ENCODE measurements around the gene TFR2.
"Not testable (repeated sequence)": the region's sequence is repeated elsewhere in the genome, so short reads cannot be mapped to it uniquely, and the experiment has no call there.

TFR2 gene

GRCh38 chr7:100677308-100678267 is 36.2 kb upstream of the TFR2 start:
- no peak for DNase-seq

GRCh38 chr7:100676501-100677306 is 35.4 kb upstream of the TFR2 start:
- DNase-seq = no peak

- peak; percentile 44 to 95 (median 89) for DNase-seq
Measured at GRCh38 chr7:100675581-100676350, 34.4 kb upstream of the TFR2 start.

GRCh38 chr7:100675105-100675451 is 33.7 kb upstream of the TFR2 start:
- peak; percentile 32 to 84 (median 82) for DNase-seq

- DNase-seq = peak in 2 of 3 experiments; percentile 72 to 73
Measured at GRCh38 chr7:100674411-100675104, 33.2 kb upstream of the TFR2 start.

- peak; percentile 24 to 90 (median 81) for DNase-seq
Measured at GRCh38 chr7:100673942-100674410, 32.6 kb upstream of the TFR2 start.

GRCh38 chr7:100673302-100673941 is 32.1 kb upstream of the TFR2 start, which contains the start of gene GNB2:
TSS of gene GNB2 (plus strand) at chr7:100673740. CDS start at chr7:100676266, 2,526 bp downstream.
- DNase-seq = peak; percentile 100

GRCh38 chr7:100671353-100672327 is 30.3 kb upstream of the TFR2 start:
- no peak for DNase-seq

GRCh38 chr7:100670074-100670473 is 28.7 kb upstream of the TFR2 start:
- no peak for DNase-seq

- not testable (repeated sequence) for DNase-seq
Measured at GRCh38 chr7:100669106-100669505, 27.8 kb upstream of the TFR2 start.

GRCh38 chr7:100668069-100668449 is 26.7 kb upstream of the TFR2 start:
- no peak for DNase-seq

GRCh38 chr7:100667331-100668068 is 26.1 kb upstream of the TFR2 start:
- no peak for DNase-seq

GRCh38 chr7:100665168-100665726 is 23.9 kb upstream of the TFR2 start:
- no peak for DNase-seq

GRCh38 chr7:100662194-100662776 is 20.9 kb upstream of the TFR2 start:
- peak in 1 of 3 experiments; percentile 10 for DNase-seq

- DNase-seq = peak; percentile 87 to 92 (median 88)
Measured at GRCh38 chr7:100655908-100656674, 14.7 kb upstream of the TFR2 start, which contains the start of gene ACTL6B. TSS of gene ACTL6B (minus strand) at chr7:100656448. CDS start at chr7:100656354, 94 bp downstream.

- no peak for DNase-seq
Measured at GRCh38 chr7:100654908-100655831, 13.8 kb upstream of the TFR2 start.

All from NCI-H1417 (cell line).